ENCODE data around the gene ZBTB43. TPM values are rescaled to one million over a fixed set of nuclear protein-coding genes. Genes with fewer than 3 reads are reported as not detected.

ZBTB43 gene
- total RNA-seq, 2 donors from 2014 or later: 12.5 to 17.0 TPM

DNA sequence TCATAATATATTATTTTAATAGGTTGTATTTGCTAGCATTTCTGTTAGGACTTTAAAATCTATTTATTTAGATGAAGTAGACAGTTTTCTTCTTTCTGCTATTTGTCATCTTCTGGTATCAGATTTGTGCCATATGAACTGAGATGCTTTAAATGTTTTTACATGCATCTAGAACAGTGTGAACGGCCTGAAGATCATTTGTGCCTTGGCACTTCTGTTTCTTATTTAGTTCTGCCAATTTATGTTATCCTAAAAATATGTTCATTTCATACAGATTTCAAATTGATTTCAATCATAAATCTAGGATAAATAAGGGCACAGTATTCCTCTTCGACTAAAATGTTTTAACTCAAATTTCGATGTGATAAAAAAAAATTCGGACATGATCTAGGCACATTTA, 71.7 kb downstream of the ZBTB43 start:
- TF ChIP-seq, protein P1, sequence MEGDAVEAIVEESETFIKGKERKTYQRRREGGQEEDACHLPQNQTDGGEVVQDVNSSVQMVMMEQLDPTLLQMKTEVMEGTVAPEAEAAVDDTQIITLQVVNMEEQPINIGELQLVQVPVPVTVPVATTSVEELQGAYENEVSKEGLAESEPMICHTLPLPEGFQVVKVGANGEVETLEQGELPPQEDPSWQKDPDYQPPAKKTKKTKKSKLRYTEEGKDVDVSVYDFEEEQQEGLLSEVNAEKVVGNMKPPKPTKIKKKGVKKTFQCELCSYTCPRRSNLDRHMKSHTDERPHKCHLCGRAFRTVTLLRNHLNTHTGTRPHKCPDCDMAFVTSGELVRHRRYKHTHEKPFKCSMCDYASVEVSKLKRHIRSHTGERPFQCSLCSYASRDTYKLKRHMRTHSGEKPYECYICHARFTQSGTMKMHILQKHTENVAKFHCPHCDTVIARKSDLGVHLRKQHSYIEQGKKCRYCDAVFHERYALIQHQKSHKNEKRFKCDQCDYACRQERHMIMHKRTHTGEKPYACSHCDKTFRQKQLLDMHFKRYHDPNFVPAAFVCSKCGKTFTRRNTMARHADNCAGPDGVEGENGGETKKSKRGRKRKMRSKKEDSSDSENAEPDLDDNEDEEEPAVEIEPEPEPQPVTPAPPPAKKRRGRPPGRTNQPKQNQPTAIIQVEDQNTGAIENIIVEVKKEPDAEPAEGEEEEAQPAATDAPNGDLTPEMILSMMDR (IDR thresholded peaks at IDR 0.05): no peak
- H3K4me3 ChIP-seq: no peak overlapping the region
- peaks cover 9% of the 10 kb centered on the region for H3K36me3 ChIP-seq
- H3K27me3 ChIP-seq (replicated peaks; ENCODE audit: insufficient read depth): no peaks in the 10 kb centered on the region
- no peak overlapping the region for H3K27ac ChIP-seq
- ATAC-seq (ENCODE audit: insufficient number of reproducible peaks, low FRiP score, low read depth) (no peak), DNase-seq (ENCODE audit: low spot score) (no peak)
- H3K4me1 ChIP-seq (ENCODE audit: control insufficient read depth in 1 of 2, low read depth in 2 of 2): peaks cover 3 to 13% of the 10 kb centered on the region in 2 donors
- no peaks in the 10 kb centered on the region for H3K9me3 ChIP-seq

DNA sequence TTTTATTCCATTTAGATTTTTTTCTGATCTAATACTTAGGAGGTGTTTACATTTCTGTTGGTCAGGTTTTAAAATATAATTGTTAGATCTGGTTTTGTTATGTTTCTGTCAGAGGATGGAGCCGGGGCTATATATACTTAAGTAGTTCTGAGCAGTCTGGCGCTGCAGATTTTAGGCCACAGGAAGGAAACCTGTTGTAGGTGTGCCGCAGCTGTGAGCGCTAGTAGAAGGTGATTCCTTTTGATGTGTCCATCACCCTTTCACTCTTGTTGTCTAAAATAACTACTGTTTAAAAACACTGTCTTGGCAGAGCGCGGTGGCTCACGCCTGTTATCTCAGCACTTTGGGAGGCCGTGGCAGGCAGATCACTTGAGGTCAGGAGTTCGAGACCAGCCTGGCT, 72.6 kb downstream of the ZBTB43 start:
- H3K9me3 ChIP-seq: no peaks in the 10 kb centered on the region
- ATAC-seq (ENCODE audit: insufficient number of reproducible peaks, low FRiP score, low read depth) (no peak), DNase-seq (ENCODE audit: low spot score) (no peak)
- no peak overlapping the region for H3K4me3 ChIP-seq
- no peak overlapping the region for H3K27ac ChIP-seq
- TF ChIP-seq, protein P1 (IDR thresholded peaks at IDR 0.05): no peak
- H3K36me3 ChIP-seq: peaks cover 9% of the 10 kb centered on the region
- H3K4me1 ChIP-seq (ENCODE audit: control insufficient read depth in 1 of 2, low read depth in 2 of 2): peaks cover 3 to 16% of the 10 kb centered on the region in 2 donors
- no peaks in the 10 kb centered on the region for H3K27me3 ChIP-seq (replicated peaks; ENCODE audit: insufficient read depth)

DNA sequence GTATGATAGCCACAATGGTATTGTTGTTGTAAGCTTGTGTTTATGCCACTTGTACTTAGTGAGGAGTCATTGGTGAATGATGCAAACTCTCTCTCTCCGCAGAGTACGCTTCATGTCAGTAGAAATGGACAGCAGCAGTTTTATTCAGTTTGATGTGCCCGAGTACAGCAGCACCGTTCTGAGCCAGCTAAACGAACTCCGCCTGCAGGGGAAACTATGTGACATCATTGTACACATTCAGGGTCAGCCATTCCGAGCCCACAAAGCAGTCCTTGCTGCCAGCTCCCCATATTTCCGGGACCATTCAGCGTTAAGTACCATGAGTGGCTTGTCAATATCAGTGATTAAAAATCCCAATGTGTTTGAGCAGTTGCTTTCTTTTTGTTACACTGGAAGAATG, 74.4 kb downstream of the ZBTB43 start:
- no peak for ATAC-seq (ENCODE audit: insufficient number of reproducible peaks, low FRiP score, low read depth)
- no peaks in the 10 kb centered on the region for H3K27me3 ChIP-seq (replicated peaks; ENCODE audit: insufficient read depth)
- DNase-seq (ENCODE audit: low spot score): no peak
- peaks cover 13% of the 10 kb centered on the region for H3K36me3 ChIP-seq
- H3K27ac ChIP-seq: no peak overlapping the region
- H3K4me3 ChIP-seq: no peak overlapping the region
- H3K9me3 ChIP-seq: no peaks in the 10 kb centered on the region
- TF ChIP-seq, protein P1 (IDR thresholded peaks at IDR 0.05): no peak
- peaks cover 3 to 16% of the 10 kb centered on the region in 2 donors for H3K4me1 ChIP-seq (ENCODE audit: control insufficient read depth in 1 of 2, low read depth in 2 of 2)

DNA sequence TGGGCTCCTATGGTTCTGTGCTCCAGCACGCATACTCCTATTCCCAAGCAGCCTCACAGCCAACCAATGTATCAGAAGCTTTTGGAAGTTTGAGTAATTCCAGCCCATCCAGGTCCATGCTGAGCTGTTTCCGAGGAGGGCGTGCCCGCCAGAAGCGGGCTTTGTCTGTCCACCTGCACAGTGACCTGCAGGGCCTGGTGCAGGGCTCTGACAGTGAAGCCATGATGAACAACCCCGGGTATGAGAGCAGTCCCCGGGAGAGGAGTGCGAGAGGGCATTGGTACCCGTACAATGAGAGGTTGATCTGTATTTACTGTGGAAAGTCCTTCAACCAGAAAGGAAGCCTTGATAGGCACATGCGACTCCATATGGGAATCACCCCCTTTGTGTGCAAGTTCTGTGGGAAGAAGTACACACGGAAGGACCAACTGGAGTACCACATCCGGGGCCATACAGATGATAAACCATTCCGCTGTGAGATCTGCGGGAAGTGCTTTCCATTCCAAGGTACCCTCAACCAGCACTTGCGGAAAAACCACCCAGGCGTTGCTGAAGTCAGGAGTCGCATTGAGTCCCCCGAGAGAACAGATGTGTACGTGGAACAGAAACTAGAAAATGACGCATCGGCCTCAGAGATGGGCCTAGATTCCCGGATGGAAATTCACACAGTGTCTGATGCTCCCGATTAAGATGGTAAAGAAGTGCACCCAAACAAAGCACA, 75.5 kb downstream of the ZBTB43 start:
- no peaks in the 10 kb centered on the region for H3K9me3 ChIP-seq
- H3K27me3 ChIP-seq (replicated peaks; ENCODE audit: insufficient read depth): no peaks in the 10 kb centered on the region
- TF ChIP-seq, protein P1 (IDR thresholded peaks at IDR 0.05): no peak
- H3K4me1 ChIP-seq (ENCODE audit: control insufficient read depth in 1 of 2, low read depth in 2 of 2): peaks cover 3 to 16% of the 10 kb centered on the region in 2 donors
- ATAC-seq (ENCODE audit: insufficient number of reproducible peaks, low FRiP score, low read depth) (no peak), DNase-seq (ENCODE audit: low spot score) (no peak)
- H3K4me3 ChIP-seq: no peak overlapping the region
- peaks cover 13% of the 10 kb centered on the region for H3K36me3 ChIP-seq
- no peak overlapping the region for H3K27ac ChIP-seq

DNA sequence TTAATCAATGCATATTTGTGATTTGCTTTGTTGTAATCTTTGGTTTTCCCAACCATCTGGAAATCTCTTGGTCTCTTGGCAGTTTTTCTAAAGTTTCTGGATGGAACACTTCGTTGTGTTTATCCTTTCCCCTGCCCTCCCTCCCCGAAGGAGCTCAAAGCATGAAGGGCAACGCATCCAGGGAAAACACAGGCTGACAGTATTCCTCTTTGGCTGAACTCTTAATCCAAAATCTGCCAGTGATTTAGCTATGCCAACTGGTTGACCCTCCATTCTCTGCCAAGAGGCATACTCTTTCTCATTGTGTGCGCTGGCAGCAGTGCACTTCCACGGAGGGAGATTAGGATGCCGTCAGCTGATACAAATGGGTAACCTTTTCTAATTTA, 76.1 kb downstream of the ZBTB43 start:
- Histone ChIP-seq H3K4me1 (ENCODE audit: control insufficient read depth in 1 of 2, low read depth in 2 of 2) (peaks cover 0 to 16% of the 10 kb centered on the region in 2 donors), H3K4me3 (no peak overlapping the region), H3K27ac (no peak overlapping the region), H3K9me3 (no peaks in the 10 kb centered on the region), H3K27me3 (replicated peaks; ENCODE audit: insufficient read depth) (no peaks in the 10 kb centered on the region), H3K36me3 (peaks cover 13% of the 10 kb centered on the region)
- TF ChIP-seq, protein P1 (IDR thresholded peaks at IDR 0.05): no peak
- no peak for DNase-seq (ENCODE audit: low spot score)
- no peak for ATAC-seq (ENCODE audit: insufficient number of reproducible peaks, low FRiP score, low read depth)

All from thoracic aorta (tissue), 2 donors.